Breast epithelium (tissue), 3 donors: ENCODE data around the gene TMEM238L.

Experiments
- POLR2A ChIP-seq: fragments of 450-650 bp; IDR thresholded peaks from one replicate; pipeline ENCODE4 v1.6.1; 2016; ENCODE audit warnings: antibody characterized with exemption, mild to moderate bottlenecking, moderate library complexity
- POLR2AphosphoS5 ChIP-seq, 3 donors: sonication (generic); formaldehyde crosslinking; IDR thresholded peaks; one replicate each; pipeline ENCODE4 v1.6.1; 2017; ENCODE audit warnings: antibody characterized with exemption in 3 of 3
- TF ChIP-seq, protein P1 (sequence below), 3 donors: fragments of 450-650 bp; IDR thresholded peaks; one replicate each; pipeline ENCODE4 v1.5.1; 2016 to 2017; ENCODE audit warnings: antibody characterized with exemption in 3 of 3, mild to moderate bottlenecking in 3 of 3, moderate library complexity in 3 of 3

DNA sequence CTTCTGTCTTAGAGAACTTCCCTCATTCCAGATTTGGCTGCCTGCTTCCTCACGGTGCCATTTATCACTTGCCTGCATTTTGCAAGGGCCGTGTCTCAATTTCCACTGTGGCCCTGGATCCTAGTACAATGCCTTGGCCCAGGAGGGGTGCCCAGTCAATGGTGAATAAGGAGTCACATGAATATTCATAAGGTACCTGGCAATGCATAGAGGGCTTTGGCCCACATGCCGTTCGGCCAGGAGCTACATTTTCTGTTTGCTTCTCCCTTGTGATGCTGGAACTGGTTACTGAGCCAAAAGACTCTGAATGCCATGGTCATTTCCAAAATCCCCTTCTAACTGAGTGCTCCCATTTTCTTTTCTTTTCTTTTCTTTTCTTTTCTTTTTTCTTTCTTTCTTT, 38.8 kb upstream of the TMEM238L start:
- TF ChIP-seq, protein P1, sequence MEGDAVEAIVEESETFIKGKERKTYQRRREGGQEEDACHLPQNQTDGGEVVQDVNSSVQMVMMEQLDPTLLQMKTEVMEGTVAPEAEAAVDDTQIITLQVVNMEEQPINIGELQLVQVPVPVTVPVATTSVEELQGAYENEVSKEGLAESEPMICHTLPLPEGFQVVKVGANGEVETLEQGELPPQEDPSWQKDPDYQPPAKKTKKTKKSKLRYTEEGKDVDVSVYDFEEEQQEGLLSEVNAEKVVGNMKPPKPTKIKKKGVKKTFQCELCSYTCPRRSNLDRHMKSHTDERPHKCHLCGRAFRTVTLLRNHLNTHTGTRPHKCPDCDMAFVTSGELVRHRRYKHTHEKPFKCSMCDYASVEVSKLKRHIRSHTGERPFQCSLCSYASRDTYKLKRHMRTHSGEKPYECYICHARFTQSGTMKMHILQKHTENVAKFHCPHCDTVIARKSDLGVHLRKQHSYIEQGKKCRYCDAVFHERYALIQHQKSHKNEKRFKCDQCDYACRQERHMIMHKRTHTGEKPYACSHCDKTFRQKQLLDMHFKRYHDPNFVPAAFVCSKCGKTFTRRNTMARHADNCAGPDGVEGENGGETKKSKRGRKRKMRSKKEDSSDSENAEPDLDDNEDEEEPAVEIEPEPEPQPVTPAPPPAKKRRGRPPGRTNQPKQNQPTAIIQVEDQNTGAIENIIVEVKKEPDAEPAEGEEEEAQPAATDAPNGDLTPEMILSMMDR (IDR thresholded peaks at IDR 0.05), result no peak
- no peak for TF ChIP-seq POLR2A
- no peak for TF ChIP-seq POLR2AphosphoS5 (IDR thresholded peaks at IDR 0.05)
